Activated CD8-positive, alpha-beta memory T cell treated with anti-CD3 and anti-CD28 coated beads, Interleukin-2, amount 50 U/mL, for 4 hours (primary cell): Measurements from ENCODE around the gene LRRC32.
A peak's percentile ranks its signal among the peaks of the same experiment; 100 is the strongest.

Experiments
- DNase-seq: peaks from one replicate; pipeline ENCODE4 v3.0.0-alpha.2; 2020

The LRRC32 gene

DNA sequence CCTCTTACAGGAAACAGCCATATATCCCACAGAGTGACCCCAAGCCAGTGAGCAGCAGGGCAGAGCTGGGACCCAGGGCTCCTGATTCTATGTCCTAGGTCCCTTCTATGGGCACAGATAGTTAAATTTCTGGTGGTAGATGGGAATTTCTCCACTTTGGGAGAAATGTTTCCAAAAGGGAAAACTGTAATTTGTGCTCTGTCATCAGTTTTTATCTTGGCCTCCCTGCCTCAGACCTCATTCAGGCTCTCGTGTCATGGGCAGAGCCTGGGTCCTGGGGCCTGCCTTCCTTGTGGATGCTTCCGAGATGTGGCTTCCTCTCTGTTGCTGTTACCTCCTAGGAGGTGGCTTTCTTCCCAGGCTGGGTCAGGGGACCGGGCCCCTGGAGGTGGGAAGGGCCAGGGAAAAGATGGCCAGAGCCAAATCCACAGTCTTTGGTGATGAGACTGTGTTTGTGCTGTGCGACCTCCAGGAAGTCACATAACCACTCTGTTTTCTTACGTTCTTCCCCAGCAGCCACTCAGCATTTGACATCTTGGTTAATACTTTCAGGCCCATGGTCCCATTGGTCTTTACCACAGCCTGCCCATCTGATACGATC lies 8.6 kb downstream of the LRRC32 start:
- DNase-seq = peak; percentile 0

DNA sequence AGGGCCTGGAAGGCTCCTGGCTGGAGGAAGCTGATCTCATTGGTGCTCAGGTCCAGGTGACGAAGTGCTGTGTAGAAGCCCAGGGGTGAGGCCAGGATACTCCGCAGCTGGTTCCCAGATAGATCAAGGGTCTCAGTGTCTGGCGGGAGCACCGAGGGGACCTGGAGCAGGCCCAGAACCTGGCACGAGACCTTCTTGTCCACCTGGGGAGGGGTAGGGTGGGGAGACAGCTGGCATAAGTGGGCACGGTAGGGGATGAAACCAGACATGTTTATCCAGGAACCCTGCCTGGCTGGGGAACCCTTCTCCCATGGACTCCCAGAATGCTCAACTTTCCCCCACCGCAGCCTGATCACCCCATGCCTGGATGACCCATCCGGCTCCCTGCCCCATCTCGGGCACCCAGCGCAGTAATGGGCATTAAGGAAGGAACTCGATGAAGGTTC lies 9.2 kb downstream of the LRRC32 start:
- no peak for DNase-seq

DNA sequence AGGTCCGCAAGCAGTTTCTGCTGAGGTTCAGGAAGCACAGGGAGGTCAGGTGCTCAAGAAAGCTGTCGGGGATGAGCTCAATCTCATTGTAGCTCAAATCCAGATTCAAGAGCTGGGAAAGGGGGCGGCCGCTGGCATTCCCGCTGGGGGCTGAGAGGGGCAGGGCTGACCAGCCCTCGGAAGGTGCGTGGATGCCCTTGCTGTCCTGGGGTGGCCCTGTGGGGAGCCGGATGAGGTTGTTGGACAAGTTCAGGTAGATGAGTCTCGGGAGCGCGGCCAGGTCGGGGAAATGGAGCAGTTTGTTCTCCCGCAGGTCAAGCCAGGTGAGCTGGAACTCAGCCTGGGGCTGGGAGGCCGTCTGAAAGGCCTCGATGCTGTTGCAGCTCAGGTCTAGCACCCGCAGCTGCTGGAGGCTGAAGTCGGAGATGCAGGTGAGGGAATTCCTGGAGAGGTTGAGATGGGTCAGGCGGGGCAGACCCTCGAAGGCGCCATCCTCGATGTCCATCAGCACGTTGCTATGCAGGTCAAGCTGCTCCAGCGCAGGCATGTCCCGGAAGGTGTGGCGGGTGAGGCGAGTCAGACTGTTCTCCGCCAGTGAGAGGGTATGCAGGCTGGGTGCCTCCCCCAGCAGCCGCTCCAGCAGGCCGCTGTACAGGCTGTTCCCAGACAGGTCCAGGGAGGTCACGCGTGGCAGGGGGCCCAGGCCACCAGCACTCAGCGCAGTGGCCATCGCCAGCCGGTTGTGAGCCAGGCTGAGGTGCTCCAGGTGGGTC lies 9.8 kb downstream of the LRRC32 start:
- peak; percentile 12 for DNase-seq

DNA sequence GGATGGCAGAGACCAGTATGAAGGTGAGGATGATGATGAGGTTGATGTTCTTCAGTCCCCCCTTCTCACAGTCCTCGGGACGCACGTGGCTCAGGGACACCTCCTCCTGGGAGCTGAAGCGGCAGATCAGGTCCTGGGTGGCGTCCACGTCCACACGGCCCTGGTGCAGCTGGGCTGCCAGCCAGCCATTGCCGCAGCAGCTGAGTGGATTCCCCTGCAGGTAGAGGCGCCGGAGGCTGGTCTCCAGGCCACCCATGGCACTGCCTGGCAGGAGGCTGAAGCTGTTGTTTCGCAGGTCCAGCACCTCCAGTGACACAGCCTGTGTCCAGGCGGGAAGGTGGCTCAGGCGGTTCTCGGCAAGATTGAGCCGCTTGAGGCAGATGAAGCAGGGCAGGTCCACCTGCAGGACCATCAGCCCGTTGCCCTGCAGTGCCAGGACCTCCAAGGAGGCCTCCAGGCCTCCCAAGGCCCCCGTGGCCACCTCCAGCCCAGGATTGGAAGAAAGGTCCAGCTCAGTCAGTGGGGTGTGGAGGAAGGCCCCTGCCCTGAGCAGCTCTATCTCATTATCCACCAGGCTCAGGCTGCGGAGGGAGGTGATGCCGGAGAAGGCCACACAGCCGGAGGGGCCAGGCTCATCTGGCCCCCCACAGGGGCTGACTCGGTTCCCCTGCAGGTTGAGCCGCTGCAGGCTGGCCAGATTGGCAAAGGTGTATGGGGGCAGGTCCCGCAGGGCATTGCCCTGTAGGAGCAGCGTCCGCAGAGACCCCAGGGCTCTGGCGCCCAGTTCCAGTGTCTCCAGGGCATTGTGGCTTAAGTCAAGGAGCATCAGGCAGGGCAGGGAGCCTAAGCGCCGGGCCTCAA lies 10.6 kb downstream of the LRRC32 start:
- DNase-seq = peak; percentile 13

DNA sequence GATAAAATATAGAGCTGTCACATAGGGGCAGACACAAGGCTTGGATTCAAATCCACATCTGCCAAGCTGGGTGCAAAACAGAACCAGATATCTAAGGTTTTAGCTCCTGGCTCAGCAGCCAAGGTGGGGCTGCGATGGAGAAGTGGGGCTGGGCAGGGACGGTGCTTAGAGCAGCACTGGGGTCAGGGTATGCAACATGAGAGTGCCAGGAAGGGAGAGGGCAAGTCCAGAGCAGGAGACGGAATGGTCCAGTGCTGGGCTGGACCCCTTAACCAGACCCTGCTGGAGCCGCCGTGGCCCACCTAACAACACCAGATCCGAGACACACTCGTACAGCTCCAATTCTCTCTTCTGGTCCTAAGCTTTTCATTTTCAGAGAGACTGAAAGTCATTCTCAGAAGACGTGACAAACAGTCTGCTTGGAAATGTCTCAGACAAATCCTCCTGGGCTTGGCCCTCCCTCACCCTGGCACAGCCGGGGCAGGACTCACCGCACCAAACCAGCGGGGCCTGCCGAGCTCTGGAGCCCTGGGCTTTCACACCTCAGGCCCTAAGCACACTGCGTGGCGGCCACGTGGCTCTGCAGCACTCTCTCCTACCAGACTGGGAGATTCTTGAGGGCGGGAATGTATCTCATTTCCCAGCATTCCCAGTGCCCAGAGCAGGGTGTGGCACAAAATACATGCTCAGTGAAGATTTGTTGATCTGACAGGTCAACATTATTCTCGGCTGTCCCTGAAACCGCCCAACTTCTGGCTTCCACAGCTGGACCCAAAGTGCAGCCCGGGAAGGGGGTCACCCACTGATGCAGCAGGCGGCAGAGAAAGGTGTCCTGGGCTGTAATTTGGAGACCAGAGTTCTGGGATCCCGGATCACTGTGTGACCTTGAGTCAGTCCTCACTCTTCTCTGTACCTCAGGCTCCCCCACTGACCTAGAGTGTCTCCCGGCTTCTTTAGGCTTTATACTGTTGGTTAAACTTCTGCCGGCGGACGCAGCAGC lies 11.6 kb downstream of the LRRC32 start:
- DNase-seq = peak; percentile 8

DNA sequence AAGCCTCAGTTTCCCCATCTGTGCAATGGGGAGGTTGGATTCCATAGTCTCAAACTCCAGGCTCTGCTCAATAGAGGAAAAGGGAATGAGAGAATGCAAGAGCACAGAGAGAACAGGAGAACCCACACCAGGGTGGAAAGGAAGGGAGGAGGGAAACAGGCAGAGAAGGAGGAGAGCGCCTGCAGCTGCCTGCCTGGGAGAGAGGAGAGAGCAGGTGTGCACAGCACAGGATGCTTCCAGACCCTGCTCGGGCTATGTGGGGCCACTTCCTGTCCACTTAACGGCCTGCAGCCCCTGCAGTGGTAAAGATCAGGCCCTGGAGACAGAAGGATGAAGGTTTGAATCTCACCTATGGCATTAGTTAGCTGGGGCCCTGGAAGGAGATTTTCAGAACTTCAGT lies 12.3 kb downstream of the LRRC32 start:
- peak; percentile 3 for DNase-seq

DNA sequence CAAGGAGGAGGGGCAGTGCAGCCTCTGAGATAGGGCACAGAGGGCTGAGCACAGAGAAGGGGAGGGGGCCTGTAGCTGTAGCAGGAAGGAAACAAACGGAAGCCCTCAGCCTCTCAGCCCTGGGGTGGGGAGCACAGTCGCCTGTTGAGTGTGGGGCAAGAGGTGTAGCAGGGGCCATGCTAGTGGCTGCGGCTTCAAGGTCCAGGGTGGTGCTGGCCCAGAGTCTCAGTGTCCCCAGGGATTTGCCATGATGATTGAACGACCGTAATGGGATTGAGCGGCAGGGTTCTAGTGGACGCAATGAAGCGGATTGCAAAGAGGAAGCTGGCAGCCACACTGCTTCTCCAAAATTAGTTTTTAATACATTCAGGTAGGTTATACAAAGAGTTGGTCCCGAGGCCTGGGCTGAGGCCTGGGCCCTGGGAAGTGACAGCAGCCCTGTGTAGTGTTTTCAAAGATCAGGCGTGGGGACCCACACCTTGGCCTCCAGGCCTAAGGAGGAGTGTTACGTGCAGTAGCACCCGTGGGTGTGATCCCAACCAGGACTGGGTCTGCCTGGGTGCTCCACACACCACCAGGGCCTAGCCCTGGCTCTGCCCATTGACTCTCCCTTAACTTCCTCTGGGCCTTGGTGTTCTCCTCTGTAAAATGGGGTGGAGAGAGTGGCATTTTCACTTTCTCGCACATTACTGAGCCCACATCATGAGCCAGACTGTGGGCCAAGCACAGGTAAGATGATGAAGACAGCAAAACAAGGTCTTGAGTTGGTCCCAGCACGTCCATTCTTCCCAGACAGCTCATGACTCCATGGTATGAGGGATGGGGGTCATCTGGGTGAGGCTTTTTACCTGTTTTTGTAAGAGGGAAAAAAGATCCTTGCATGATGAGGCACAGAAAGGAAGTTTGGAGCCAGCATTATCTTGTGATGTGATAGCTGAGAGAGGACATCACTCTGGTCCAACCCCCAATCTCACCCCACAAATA lies 13.1 kb downstream of the LRRC32 start:
- peak; percentile 6 for DNase-seq

DNA sequence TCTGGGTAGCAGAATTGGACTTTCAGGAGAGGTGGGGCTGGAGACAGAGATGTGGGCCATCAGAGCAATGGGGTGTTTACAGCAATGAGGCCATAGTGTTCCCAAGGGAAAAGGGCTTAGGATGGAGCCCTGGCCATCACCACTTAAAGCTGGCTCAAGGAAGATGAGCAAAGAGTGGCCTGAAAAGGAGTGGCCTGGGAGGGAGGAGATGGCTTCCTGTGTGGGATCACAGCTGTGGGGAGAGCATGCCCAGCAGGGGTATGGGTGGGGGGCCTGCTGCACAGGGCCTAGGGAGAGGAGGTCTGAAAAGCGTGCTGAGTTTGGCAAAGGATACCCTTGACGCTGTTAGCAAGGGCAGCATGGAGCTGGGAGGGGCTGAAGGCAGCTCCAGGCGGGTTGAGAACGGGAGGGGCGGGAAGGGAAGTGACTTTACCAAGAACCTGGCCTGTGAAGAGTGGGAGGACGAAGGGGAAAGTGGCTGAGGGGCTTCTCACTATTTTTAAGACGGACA lies 13.9 kb downstream of the LRRC32 start:
- DNase-seq = no peak

DNA sequence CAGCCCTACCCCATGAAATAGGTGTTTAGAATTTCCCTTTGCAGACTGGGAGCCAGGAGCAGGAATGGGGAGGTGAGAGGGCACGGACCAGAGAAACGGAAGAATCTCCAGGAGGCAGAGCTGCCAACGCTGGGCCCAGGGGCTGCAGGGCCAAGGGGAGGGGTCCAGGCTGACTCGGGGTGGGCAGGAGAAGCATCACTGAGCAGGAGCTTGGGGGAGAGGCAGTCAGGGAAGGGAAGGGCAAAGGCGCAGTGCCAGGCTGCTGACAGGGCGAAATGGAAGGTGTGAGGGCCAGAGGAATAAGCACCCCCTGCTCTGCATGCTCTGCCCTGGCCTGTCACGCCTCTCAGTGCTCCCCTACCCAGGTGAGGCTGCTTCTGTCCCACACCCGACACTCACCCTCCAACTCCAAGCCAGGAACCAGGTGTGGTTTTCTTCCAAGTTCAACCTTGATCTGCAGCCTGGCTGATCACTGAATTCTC lies 14.5 kb downstream of the LRRC32 start:
- DNase-seq = no peak

DNA sequence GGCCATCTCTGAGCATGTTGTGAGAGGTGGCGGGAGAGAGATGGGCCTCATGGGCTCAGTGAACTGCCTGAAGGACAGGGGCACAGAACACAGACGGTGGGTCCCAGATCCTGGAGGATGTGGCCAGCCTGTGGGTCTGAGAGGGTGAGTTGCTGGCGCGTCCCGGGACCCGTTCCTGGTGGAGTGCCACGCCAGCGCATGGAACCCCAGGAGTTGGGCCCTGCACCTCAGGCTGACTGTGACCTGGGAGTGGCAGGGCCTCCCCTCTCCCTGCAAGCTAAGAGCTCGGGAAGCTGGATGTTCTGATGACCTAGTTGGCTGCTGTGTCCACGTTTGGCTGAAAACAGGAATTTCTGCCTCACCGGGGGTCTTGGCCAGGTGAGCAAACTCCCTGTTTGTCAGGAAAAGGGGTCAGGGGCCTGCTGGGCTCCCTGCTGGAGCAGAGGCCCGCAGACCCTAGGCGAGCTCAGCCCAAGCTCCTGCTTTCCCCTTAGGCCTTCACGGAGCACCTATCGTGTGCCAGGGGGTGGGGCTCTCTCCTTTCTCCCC lies 15.0 kb downstream of the LRRC32 start:
- DNase-seq = no peak

DNA sequence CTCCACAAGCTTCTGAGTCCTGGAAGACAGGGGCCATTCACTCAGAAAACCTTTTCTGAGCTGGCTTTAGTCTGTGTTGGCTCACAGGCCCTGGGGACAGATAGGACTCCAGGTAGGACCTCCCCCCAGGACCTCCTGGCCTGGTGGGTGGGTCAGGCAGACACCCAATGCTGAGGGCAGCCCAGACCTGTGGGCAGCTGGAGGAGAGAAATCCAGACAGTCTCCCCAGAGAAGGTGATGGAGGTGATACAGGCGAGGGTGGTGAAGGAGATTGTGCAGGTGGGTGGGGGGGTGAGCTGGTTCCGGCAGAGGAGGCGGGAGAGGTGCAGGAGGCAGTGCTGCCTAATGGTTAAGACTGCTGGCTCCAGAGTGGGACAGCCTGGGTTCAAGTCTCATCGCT lies 15.6 kb downstream of the LRRC32 start:
- DNase-seq = no peak

DNA sequence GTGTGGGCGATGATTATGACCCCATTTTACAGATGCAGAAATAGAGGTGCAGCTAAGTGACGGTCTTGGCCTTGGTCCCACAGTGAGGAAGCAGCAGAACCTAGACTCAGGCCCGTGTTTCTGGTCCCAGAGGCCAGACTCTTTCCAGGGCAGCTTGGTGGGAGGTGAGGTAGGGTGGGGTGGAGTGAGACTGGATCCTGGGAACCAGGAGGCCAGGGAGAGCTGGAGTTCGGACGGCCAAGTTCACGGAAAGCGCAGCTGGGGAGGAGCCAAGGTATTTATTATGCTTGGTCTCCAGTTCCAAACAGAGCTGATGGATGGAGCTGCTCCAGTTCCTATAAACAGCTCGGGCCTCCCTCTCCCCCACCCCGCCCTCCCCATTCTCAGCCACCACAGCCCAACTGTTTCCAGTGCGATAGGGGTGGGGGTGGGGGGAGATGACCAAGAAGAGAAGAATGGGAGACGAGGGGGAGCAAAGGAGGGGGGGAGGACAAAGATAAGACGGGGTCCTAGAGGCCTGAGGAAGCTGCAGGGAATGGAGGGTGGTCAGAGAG lies 16.2 kb downstream of the LRRC32 start:
- no peak for DNase-seq

DNA sequence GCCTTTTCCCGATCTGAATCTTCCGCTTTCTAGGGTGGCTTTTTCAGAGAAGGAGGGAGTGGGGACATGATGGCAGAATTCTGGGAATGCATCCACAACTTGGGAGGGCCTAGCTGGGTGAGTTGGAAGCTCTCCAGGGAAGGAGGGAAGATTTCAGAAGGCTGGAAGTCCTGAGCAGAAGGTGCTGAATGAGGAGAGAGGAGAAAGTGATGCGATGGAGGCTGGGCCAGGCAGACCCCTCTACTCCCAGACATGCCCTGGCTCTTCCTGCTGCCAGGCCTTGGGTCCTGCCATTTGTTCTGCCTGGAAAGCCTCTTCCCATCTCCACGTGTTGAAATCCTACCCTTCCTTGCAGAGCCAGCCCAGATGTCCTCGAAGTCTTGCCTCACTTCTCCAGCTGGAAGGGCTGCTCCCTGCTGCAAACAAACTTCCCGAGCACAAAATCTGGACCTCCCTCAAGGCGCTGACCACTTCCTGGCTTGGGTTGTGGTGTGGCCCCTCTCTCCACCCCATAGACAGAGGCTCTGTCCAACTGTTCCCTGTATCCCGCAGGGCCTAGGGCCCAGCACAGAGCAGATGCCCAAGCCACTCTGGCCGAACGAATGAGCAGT lies 16.8 kb downstream of the LRRC32 start:
- DNase-seq = no peak

DNA sequence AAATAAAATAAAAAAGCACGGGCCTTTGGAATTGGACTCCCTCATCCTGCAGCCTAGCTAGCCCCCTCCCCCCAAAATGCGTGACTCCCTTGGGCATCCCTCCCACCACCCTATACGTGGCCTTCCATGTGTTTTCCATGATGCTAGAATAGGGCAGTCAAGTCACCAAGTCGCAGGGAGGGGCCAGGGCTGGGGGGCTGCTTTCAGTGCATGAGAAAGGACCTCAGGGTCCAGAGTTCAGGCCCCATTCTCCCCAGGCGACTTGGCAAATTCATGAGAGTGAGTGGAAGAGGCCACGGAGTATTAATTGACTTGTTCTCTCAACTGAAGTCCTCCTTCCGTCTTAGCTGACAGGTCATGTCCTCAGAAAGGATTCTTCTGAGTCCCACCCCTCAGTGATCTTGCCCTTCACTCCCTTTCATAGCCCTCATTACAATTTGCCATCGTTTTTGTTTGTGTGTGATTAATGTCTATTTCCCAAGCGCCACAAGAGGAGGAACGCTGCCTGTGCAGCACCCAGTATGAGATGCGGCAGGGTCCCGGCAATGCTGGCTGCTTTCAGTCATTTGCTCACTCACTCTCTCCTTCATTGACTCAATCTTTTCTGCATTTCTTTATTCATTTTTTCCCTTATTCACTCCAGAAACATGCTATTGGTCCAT lies 17.4 kb downstream of the LRRC32 start:
- DNase-seq = no peak

DNA sequence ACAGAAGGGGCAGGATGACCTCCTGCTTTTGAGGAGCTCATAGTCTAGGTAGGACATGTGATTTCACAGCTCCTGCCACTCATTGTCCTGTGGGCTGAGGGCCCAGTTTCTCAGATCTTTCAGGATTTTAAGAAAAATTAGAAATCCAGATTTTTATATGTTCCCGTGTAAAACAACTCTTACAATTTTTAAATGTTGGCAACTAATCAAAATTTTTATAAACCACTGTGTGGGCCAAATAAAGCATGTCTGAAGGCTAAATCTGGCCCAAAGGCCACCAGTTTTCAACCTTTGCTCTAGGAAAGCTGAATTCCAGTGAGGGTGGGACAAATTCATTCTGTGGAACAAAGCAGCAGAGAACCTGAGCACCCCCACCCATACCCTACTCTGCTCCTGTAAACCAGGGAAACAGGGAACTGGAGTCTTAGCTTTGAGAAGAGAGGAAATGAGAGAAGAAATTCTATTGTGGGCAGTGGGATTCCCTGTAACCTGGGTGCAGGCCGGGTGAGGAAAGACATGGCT lies 20.6 kb downstream of the LRRC32 start:
- DNase-seq = no peak

DNA sequence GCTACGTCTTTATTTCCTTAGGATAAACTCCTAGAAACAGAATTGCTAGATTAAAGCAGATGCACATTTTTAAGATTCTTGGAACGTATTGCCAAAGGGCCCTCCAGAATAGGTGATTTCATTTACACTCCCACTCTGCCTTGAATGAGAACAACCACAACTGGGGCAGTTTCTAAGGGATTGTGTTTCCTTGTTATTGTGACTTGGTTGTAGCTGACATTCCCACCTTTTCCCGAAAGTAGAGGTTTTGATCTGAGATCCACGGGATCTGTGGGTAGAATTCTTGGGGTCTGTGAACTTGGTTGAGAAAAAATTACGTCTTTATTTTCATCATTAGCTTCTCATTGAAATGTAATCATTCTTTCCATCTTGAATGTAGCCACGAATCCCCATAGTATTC lies 21.5 kb downstream of the LRRC32 start:
- DNase-seq = no peak

DNA sequence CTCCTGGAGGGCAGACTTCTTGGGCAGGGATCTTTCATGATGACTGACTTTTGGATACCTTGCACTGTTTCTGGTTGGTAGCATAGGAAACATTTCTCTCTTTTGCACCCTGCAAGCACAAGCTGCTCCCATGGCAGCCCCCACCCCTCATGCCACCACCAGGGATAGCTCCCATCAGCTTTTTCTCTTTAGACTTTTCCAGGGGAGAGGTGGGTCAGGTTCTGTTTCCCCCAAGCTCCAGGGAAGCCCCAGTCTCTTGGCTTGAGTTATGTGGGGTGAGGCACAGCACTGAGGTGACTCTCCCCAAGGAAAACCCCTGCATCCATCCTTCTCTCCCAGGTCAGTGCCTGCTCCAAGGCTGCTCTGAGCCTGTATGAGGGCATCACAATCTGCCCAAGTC lies 22.5 kb downstream of the LRRC32 start:
- no peak for DNase-seq

DNA sequence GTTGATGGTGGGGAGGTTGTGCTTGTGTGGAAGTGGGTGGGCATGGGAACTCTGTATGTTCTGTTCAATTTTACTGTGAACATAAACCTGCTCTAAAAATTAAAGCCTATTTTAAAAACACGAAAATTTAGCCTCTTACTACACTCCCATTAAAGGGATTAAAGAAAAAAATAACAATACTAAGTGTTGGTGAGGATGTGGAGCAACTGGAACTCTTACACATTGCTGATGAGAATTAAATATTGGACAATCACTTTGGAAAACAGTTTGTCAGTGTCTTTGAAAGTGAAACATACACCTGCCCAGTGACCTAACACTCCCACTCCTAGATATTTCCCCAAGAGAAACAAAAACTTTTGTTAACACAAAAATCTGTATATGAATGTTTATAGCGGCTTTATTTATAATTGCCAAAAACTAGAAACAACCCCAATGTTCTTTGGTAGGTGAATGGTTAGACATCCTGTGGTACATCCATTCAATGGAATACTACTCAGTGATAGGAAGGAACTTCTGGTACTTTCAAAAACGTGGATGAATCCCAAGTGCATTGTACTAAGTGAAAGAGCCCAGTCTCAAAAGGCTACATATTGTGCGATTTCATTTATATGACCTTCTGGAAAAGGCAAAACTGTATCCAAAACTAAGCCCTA lies 23.5 kb downstream of the LRRC32 start:
- DNase-seq = no peak
